ENCODE data around the gene RTN4RL1.

GRCh38 chr17:1897105-1897656, 128.0 kb downstream of the RTN4RL1 start:
- TF ChIP-seq, protein P1, sequence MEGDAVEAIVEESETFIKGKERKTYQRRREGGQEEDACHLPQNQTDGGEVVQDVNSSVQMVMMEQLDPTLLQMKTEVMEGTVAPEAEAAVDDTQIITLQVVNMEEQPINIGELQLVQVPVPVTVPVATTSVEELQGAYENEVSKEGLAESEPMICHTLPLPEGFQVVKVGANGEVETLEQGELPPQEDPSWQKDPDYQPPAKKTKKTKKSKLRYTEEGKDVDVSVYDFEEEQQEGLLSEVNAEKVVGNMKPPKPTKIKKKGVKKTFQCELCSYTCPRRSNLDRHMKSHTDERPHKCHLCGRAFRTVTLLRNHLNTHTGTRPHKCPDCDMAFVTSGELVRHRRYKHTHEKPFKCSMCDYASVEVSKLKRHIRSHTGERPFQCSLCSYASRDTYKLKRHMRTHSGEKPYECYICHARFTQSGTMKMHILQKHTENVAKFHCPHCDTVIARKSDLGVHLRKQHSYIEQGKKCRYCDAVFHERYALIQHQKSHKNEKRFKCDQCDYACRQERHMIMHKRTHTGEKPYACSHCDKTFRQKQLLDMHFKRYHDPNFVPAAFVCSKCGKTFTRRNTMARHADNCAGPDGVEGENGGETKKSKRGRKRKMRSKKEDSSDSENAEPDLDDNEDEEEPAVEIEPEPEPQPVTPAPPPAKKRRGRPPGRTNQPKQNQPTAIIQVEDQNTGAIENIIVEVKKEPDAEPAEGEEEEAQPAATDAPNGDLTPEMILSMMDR (IDR thresholded peaks at IDR 0.05), result no peak
- TF ChIP-seq EP300 (IDR thresholded peaks at IDR 0.05), result no peak
- TF ChIP-seq POLR2A (IDR thresholded peaks at IDR 0.05; ENCODE audit: low read depth), result no peak

All from esophagus muscularis mucosa (tissue), 4 donors.